Ascending aorta (tissue), 2 donors: ENCODE measurements around the gene BOD1L1. TPM values are rescaled to one million over a fixed set of nuclear protein-coding genes. Genes with fewer than 3 reads are reported as not detected.

Experiments
- DNase-seq, 2 donors: peaks; one replicate each; pipeline ENCODE4 v3.0.0-alpha.2; 2019; ENCODE audit warnings: low spot score in 2 of 2
- H3K27ac ChIP-seq, 2 donors: fragments of 200-600 bp; sonication (generic); one replicate each; pipeline ENCODE4 v1.5.1; 2016 to 2017; ENCODE audit warnings: mild to moderate bottlenecking in 1 of 2
- H3K27me3 ChIP-seq: fragments of 200-600 bp; sonication (generic); one replicate; pipeline ENCODE4 v1.5.1; 2017
- H3K36me3 ChIP-seq, 2 donors: fragments of 200-600 bp; sonication (generic); one replicate each; pipeline ENCODE4 v1.5.1; 2016
- H3K4me1 ChIP-seq, 2 donors: fragments of 200-600 bp; sonication (generic); one replicate each; pipeline ENCODE4 v1.5.1; 2016 to 2017; ENCODE audit warnings: mild to moderate bottlenecking in 1 of 2
- H3K4me3 ChIP-seq, 2 donors: fragments of 200-600 bp; sonication (generic); one replicate each; pipeline ENCODE4 v1.5.1; 2016 to 2017; ENCODE audit warnings: mild to moderate bottlenecking in 1 of 2
- H3K9me3 ChIP-seq, 2 donors: fragments of 200-600 bp; sonication (generic); one replicate each; pipeline ENCODE4 v1.5.1; 2016
- CTCF ChIP-seq, 3 experiments: fragments of 200-600 bp in 2 of 3; fragments of 450-650 bp in 1 of 3; sonication (generic) in 2 of 3; IDR thresholded peaks; one replicate each; pipeline ENCODE4 v1.5.1; 2016 to 2019; ENCODE audit warnings: antibody characterized with exemption in 3 of 3, mild to moderate bottlenecking in 1 of 3, moderate library complexity in 1 of 3
- intact Hi-C: fragments of 100-400 bp; cut with DNase I; formaldehyde crosslinking; loops from one replicate; pipeline ENCODE4 v1.15.1; 2023
- total RNA-seq: library from RNA; depleted of rRNA; stranded (reverse); fragments of >200 nt; gene quantifications from one replicate; pipeline ENCODE4 v1.1.0, GENCODE V29; 2016

The BOD1L1 gene
- 8.4 TPM for total RNA-seq

- intact Hi-C loops, result loop anchor here (2.0 kb wide), 2 partner anchors 27 to 143 kb away; partner anchors contain the start of gene RAB28
- Histone ChIP-seq H3K36me3 (no peaks in the 10 kb centered on the region), H3K4me1 (peaks cover 0 to 18% of the 10 kb centered on the region in 2 donors), H3K9me3 (no peaks in the 10 kb centered on the region), H3K27ac (peak within 1 kb of the TSS; percentile 94 to 96), H3K4me3 (peak within 1 kb of the TSS; percentile 85 to 93), H3K27me3 (no peaks in the 10 kb centered on the region)
- TF ChIP-seq CTCF (IDR thresholded peaks at IDR 0.05), result peak; percentile 36 to 45 (median 39)
- peak; percentile 46 to 92 for DNase-seq
Observed at GRCh38 chr4:13627606-13628311, at the start of gene BOD1L1. TSS of gene BOD1L1 (minus strand) at chr4:13627725. CDS start at chr4:13627587, 138 bp downstream.

- no peak for TF ChIP-seq CTCF (IDR thresholded peaks at IDR 0.05)
- no peaks in the 10 kb centered on the region for H3K4me1 ChIP-seq
- no peak overlapping the region for H3K27ac ChIP-seq
- no peaks in the 10 kb centered on the region for H3K36me3 ChIP-seq
- intact Hi-C loops, result no loop called here
- no peaks in the 10 kb centered on the region for H3K27me3 ChIP-seq
- H3K9me3 ChIP-seq, result peaks cover 0 to 14% of the 10 kb centered on the region in 2 donors
- H3K4me3 ChIP-seq, result no peak overlapping the region
- DNase-seq, result no peak
Observed at GRCh38 chr4:13674971-13675370, 47.4 kb upstream of the BOD1L1 start.

- TF ChIP-seq CTCF (IDR thresholded peaks at IDR 0.05), result no peak
- Histone ChIP-seq H3K4me3 (no peak overlapping the region), H3K27me3 (no peaks in the 10 kb centered on the region), H3K36me3 (no peaks in the 10 kb centered on the region), H3K4me1 (no peaks in the 10 kb centered on the region), H3K27ac (no peak overlapping the region), H3K9me3 (peaks cover 0 to 14% of the 10 kb centered on the region in 2 donors)
- no peak for DNase-seq
- intact Hi-C loops, result no loop called here
Observed at GRCh38 chr4:13673167-13673566, 45.6 kb upstream of the BOD1L1 start.

- peaks cover 0 to 14% of the 10 kb centered on the region in 2 donors for H3K9me3 ChIP-seq
Observed at GRCh38 chr4:13670456-13671160, 43.1 kb upstream of the BOD1L1 start.

More at GRCh38 chr4:13670456-13671160, 43.1 kb upstream of the BOD1L1 start:
- Histone ChIP-seq H3K4me3 (no peak overlapping the region), H3K4me1 (no peaks in the 10 kb centered on the region), H3K27me3 (no peaks in the 10 kb centered on the region), H3K36me3 (no peaks in the 10 kb centered on the region), H3K27ac (no peak overlapping the region)
- no peak for DNase-seq
- intact Hi-C loops, result no loop called here
- TF ChIP-seq CTCF (IDR thresholded peaks at IDR 0.05), result no peak
